SK-N-MC (cell line): ENCODE measurements around the gene CWF19L2.

ENCODE experiments used
- DNase-seq: peaks from one replicate; pipeline ENCODE4 v3.0.0-alpha.2; 2011; ENCODE audit warnings: low read depth, low spot score
- H3K27ac ChIP-seq: fragments of 200-600 bp; sonication (generic); 2 replicates; pipeline ENCODE4 v1.5.1; 2016; ENCODE audit warnings: mixed run types
- H3K36me3 ChIP-seq: fragments of 200-600 bp; sonication (generic); 2 replicates; pipeline ENCODE4 v1.6.1; 2017; ENCODE audit warnings: antibody characterized with exemption, low read length, mixed read lengths; ENCODE audit not compliant: insufficient read depth
- H3K4me3 ChIP-seq: fragments of 200-600 bp; sonication (generic); 2 replicates; pipeline ENCODE4 v1.5.1; 2016
- H3K9ac ChIP-seq: fragments of 200-600 bp; sonication (generic); 2 replicates; pipeline ENCODE4 v1.8.0; 2017; ENCODE audit warnings: mixed run types, mixed read lengths; ENCODE audit not compliant: insufficient read length
- H3K9me3 ChIP-seq: fragments of 200-600 bp; sonication (generic); 2 replicates; pipeline ENCODE4 v1.6.1; 2017; ENCODE audit warnings: low read depth, mild to moderate bottlenecking, antibody characterized with exemption, low read length, moderate library complexity, mixed read lengths
- EZH2 ChIP-seq: fragments of 200-600 bp; sonication (generic); IDR thresholded peaks from one replicate; pipeline ENCODE4 v1.6.1; 2017; ENCODE audit warnings: antibody characterized with exemption
- FOXP2 ChIP-seq: optimal IDR thresholded peaks from 2 replicates; pipeline ENCODE3; 2011; ENCODE audit warnings: mild to moderate bottlenecking, moderate library complexity; ENCODE audit not compliant: insufficient read depth; ENCODE audit errors: extremely low read length, control extremely low read depth
- POLR2AphosphoS5 ChIP-seq: IDR thresholded peaks from 2 replicates; pipeline ENCODE4 v1.6.1; 2012; ENCODE audit warnings: mild to moderate bottlenecking, low read depth, low read length, borderline replicate concordance

The CWF19L2 gene

GRCh38 chr11:107453594-107454286 lies 3.9 kb downstream of the CWF19L2 start:
- DNase-seq: no peak
- Histone ChIP-seq H3K9me3 (no peaks in the 10 kb centered on the region), H3K9ac (no peak overlapping the region), H3K27ac (no peak overlapping the region), H3K4me3 (no peak overlapping the region), H3K36me3 (peaks cover 35% of the 10 kb centered on the region)
- no peak for TF ChIP-seq EZH2
- TF ChIP-seq POLR2AphosphoS5: no peak
- no peak for TF ChIP-seq FOXP2

- no peaks in the 10 kb centered on the region for H3K9me3 ChIP-seq
- DNase-seq: no peak
- no peak overlapping the region for H3K4me3 ChIP-seq
- TF ChIP-seq FOXP2 (no peak), EZH2 (no peak), POLR2AphosphoS5 (no peak)
- H3K27ac ChIP-seq: no peak overlapping the region
- H3K9ac ChIP-seq: no peak overlapping the region
- H3K36me3 ChIP-seq: peaks cover 18% of the 10 kb centered on the region
Measured at GRCh38 chr11:107446822-107447431, 10.7 kb downstream of the CWF19L2 start.

- Histone ChIP-seq H3K9ac (no peak overlapping the region), H3K36me3 (peaks cover 29% of the 10 kb centered on the region), H3K27ac (no peak overlapping the region), H3K9me3 (no peaks in the 10 kb centered on the region), H3K4me3 (no peak overlapping the region)
- DNase-seq: no peak
- TF ChIP-seq FOXP2 (no peak), POLR2AphosphoS5 (no peak), EZH2 (no peak)
Measured at GRCh38 chr11:107442715-107443215, 14.9 kb downstream of the CWF19L2 start.

- TF ChIP-seq POLR2AphosphoS5 (no peak), FOXP2 (no peak), EZH2 (no peak)
- no peak overlapping the region for H3K4me3 ChIP-seq
- H3K9me3 ChIP-seq: no peaks in the 10 kb centered on the region
- H3K36me3 ChIP-seq: peaks cover 25% of the 10 kb centered on the region
- no peak for DNase-seq
- no peak overlapping the region for H3K27ac ChIP-seq
- H3K9ac ChIP-seq: no peak overlapping the region
Measured at GRCh38 chr11:107439586-107440167, 17.9 kb downstream of the CWF19L2 start.

GRCh38 chr11:107438148-107438547 lies 19.5 kb downstream of the CWF19L2 start:
- TF ChIP-seq FOXP2 (no peak), EZH2 (no peak), POLR2AphosphoS5 (no peak)
- no peak overlapping the region for H3K27ac ChIP-seq
- H3K9me3 ChIP-seq: no peaks in the 10 kb centered on the region
- no peak overlapping the region for H3K9ac ChIP-seq
- no peak for DNase-seq
- H3K36me3 ChIP-seq: peaks cover 22% of the 10 kb centered on the region
- no peak overlapping the region for H3K4me3 ChIP-seq

- no peak for DNase-seq
Measured at GRCh38 chr11:107430525-107430924, 27.1 kb downstream of the CWF19L2 start.

GRCh38 chr11:107427569-107428180 lies 29.9 kb downstream of the CWF19L2 start:
- Histone ChIP-seq H3K9ac (no peak overlapping the region), H3K27ac (no peak overlapping the region), H3K36me3 (peaks cover 19% of the 10 kb centered on the region; the same call in 1 of the 2 replicates), H3K4me3 (no peak overlapping the region), H3K9me3 (no peaks in the 10 kb centered on the region)
- no peak for DNase-seq
- no peak for TF ChIP-seq FOXP2
- no peak for TF ChIP-seq POLR2AphosphoS5
- TF ChIP-seq EZH2: no peak

More at GRCh38 chr11:107430525-107430924, 27.1 kb downstream of the CWF19L2 start:
- no peak for TF ChIP-seq POLR2AphosphoS5
- TF ChIP-seq EZH2: no peak
- TF ChIP-seq FOXP2: no peak
- Histone ChIP-seq H3K4me3 (no peak overlapping the region), H3K36me3 (peaks cover 20% of the 10 kb centered on the region; the same call in 1 of the 2 replicates), H3K9me3 (no peaks in the 10 kb centered on the region), H3K9ac (no peak overlapping the region), H3K27ac (no peak overlapping the region)

- Histone ChIP-seq H3K36me3 (no peaks in the 10 kb centered on the region), H3K27ac (no peak overlapping the region), H3K9me3 (no peaks in the 10 kb centered on the region), H3K9ac (no peak overlapping the region), H3K4me3 (no peak overlapping the region)
- DNase-seq: no peak
- TF ChIP-seq POLR2AphosphoS5: no peak
- TF ChIP-seq EZH2: no peak
- TF ChIP-seq FOXP2: no peak
Measured at GRCh38 chr11:107413352-107413751, 44.3 kb downstream of the CWF19L2 start.

- Histone ChIP-seq H3K9me3 (no peaks in the 10 kb centered on the region), H3K36me3 (no peaks in the 10 kb centered on the region), H3K4me3 (no peak overlapping the region), H3K27ac (no peak overlapping the region), H3K9ac (no peak overlapping the region)
- no peak for TF ChIP-seq EZH2
- TF ChIP-seq POLR2AphosphoS5: no peak
- TF ChIP-seq FOXP2: no peak
- no peak for DNase-seq
Measured at GRCh38 chr11:107408762-107409211, 48.8 kb downstream of the CWF19L2 start.
